Endometrium (tissue), 2 donors: ENCODE measurements around the gene RNASE13.
"Not testable (repeated sequence)": the region's sequence is repeated elsewhere in the genome, so short reads cannot be mapped to it uniquely, and the experiment has no call there.

Experiments
- FAIRE-seq: peaks from 2 replicates; lab custom pipeline; 2012; peaks lifted over from hg19 to GRCh38; lab: Jason Lieb, UNC
- donor health status: control.
- donor health status: control.

Gene RNASE13

GRCh38 chr14:21022686-21023085 is 11.9 kb downstream of the RNASE13 start:
- no peak for FAIRE-seq

GRCh38 chr14:21020977-21021545 is 13.5 kb downstream of the RNASE13 start:
- no peak for FAIRE-seq

DNA sequence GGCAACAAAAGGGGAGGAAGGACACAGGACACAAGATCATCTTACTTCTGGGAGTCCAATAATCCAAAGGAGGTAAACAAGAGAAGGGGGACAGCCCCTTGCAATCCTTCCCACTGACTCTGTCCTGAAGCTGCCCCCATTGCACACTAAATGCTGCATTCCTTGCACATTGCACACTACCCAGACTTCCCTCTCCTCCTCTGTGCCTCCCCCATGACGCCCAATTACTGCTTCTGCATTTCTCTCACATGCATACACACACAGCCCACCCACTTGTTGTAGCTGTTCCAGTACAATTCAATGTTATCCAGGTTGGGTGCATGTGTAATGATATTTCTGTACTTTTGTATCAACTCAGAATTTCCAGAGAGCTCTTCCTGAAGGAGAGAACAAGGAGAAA is 15.2 kb downstream of the RNASE13 start:
- no peak for FAIRE-seq

- no peak for FAIRE-seq
Measured at GRCh38 chr14:21018781-21019180, 15.8 kb downstream of the RNASE13 start.

GRCh38 chr14:21018286-21018685 is 16.3 kb downstream of the RNASE13 start:
- FAIRE-seq = no peak

- FAIRE-seq = no peak
Measured at GRCh38 chr14:21017528-21018245, 16.9 kb downstream of the RNASE13 start.

GRCh38 chr14:21016413-21017190 is 18.0 kb downstream of the RNASE13 start:
- no peak for FAIRE-seq

DNA sequence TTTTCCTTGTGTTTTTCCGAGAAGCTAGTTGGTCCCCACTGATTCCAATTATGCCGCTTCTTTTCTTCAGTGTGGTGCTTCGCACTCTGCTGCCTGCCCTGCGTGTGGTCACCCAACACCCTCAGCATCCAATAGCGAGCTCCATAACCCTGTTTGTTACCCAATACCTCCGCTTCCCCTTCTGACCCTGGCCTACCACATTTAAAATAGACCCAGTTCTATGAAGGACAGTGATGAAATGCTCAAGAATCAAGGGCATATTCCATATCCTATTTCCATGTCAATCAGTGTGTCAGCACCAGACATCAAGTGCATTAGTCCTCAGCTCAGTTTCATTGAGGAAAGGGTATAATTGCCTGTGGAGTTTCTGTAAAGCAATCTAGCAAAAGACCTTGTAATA is 19.3 kb downstream of the RNASE13 start:
- no peak for FAIRE-seq

DNA sequence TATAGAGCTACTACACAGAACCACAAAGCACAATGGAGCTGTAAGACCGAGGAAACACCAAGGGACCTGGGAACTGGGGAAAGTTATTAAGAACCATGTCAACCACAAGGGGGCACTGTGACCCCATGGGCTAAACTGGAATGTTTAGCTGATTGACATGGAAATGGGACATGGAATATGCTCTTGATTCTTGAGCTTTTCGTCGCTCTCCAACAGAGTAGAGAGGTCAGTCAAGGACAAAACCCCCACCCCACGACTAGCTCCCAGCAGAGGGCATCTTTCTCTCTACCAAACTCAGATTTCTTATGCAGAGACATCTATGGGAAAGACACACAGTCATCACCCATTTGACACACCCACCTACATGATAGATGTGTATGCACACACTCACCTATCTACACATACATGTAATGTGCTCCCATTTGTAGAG is 19.8 kb downstream of the RNASE13 start:
- FAIRE-seq = peak; percentile 26

- FAIRE-seq = no peak
Measured at GRCh38 chr14:21011136-21011535, 23.5 kb downstream of the RNASE13 start.

DNA sequence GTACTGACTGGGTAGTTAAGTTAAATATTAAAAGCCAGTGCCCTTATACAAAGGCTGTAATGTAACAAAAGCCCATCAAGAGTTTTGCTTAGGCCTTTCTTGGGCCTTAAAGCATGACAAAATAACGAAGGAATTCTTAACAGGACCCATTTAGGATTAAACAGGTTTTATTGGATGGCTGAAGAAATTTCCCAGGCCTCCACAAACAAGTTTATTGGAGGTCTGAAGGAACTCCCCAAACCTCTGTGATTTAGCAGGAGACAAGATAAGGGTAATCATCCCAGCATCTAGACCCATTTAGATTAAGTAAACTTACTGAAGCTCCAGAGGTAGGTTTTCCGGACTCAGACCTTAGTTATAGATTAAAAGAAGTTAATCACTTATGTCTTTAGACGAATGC is 24.9 kb downstream of the RNASE13 start:
- FAIRE-seq = not testable (repeated sequence)

DNA sequence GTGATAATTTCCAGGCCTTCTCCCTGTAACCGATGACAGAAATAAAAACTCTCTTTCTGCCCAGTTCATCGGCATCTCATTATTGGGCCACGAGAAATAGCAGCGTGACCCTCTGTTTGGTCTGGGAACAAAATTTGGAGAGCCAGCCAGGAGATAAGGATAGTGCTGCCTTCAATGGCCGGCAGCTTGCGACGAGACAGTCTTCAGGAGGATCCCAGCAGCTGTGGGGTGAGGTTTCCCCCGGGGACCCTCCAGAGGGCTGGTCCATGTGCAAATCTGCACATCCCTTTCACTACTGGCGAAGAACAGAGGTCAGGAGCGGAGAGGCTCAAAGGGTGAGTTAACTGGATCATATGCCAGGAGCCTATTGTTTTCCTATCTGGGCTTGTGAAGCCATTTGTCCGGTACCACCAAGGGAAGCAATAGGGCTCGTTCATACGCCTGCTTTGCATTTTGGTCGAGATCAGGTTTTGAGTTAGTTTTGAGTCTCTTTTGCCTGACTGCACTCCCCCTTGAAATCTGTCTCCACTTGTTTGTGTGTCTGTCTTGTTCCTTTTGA is 30.7 kb downstream of the RNASE13 start:
- no peak for FAIRE-seq

- FAIRE-seq = no peak
Measured at GRCh38 chr14:21001218-21001617, 33.4 kb downstream of the RNASE13 start.

GRCh38 chr14:20999591-20999990 is 35.0 kb downstream of the RNASE13 start:
- no peak for FAIRE-seq

DNA sequence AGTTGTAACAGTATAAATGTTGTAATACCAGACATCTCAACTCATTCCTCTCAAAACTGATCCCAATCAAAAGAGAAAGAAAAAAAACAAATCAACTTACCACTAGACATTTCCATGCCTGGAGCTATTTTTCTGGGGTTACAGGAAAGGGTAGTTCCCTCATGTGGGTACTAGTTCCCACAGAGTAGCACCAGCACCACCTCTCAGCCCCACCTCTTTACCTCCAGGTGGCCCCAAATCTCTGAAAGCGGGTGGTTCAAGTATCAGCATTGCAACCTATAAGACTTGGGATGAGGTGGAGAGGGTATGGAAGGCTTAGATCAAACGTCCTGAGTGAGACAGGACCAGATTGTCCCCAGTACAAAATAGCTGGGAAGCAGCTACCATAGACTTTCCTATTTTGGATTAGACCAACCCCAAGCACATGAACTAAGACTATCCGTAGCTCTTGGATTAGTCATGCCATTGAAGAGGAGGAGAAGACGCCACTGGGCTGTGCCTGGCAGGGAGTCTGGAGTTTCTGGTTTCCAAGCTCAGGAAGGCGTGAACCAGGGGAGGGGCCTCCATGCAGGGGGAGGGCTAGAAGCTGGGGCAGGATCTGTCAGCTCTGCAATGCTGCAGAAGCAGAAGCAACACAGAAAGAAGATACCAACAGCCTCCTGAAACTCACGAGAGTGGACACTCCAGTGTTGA is 35.8 kb downstream of the RNASE13 start, which contains the start of gene SLC39A2:
TSS of gene SLC39A2 (plus strand) at position 620 of the 693 bp plus-strand sequence. CDS start 154 bp downstream, outside the sequence.
- FAIRE-seq = no peak

GRCh38 chr14:20998139-20998538 is 36.5 kb downstream of the RNASE13 start:
- no peak for FAIRE-seq

GRCh38 chr14:20997564-20997963 is 37.0 kb downstream of the RNASE13 start:
- no peak for FAIRE-seq

GRCh38 chr14:20997115-20997514 is 37.5 kb downstream of the RNASE13 start:
- no peak for FAIRE-seq

GRCh38 chr14:20996521-20996920 is 38.1 kb downstream of the RNASE13 start:
- FAIRE-seq = no peak

DNA sequence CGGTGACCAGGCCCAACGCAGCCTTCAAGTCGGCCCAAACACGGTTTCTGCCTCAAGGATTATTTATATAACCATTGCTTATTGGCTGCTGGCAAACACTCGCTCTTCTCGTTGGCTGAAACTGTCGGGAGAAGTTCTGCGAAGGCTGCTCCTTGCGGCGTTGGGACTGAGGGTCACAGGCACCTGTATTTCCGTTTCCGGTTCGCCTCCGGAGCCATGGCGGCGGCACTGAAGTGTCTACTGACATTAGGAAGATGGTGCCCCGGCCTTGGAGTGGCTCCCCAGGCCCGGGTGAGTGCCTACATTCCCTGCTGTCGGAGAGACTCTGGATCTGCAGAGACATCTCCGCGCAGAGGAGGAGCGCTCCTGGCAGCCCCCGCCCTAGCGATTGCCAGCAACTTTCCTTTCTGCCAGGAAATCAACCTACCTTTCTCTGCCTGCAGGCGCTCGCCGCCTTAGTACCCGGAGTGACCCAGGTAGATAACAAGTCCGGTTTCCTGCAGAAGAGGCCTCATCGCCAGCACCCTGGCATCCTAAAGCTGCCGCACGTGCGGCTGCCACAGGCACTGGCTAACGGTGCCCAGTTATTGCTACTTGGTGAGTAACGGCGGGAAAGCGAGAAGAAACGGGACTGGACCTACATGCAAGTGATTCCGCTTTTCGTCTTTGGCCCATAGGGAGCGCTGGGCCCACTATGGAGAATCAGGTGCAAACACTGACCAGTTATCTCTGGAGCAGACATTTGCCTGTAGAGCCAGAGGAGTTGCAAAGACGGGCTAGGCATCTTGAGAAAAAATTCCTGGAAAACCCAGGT is 44.6 kb downstream of the RNASE13 start, which contains the start of gene METTL17:
TSS of gene METTL17 (plus strand) at position 194 of the 814 bp plus-strand sequence. CDS start at position 217, 23 bp downstream.
- FAIRE-seq = peak; percentile 31

- FAIRE-seq = peak; percentile 41
Measured at GRCh38 chr14:20989471-20989786, 45.2 kb downstream of the RNASE13 start.
